Measurements from ENCODE around the gene ADAMTSL1.

Gene ADAMTSL1

DNA sequence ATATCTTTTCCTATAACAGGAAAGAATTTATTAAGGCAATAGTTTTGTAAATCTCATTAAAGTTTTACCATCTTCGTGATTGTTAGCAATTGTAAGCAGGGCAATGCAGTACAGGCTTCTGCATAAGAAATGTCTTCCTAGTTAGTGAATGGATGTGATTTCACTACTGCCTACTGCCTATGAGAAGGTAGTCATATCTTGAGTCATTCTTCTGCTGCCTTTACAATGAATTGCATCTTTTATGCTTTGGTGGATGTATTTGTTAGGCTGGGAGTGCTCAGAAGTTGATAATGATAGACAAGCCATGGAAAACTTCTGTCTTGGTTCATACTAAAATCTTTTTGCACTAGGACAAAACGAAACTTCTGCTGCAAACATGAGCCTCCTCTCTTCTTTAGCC is 128.0 kb downstream of the ADAMTSL1 start:
- Histone ChIP-seq H3K27ac (ENCODE audit: extremely low read depth, low read depth, low read length) (no peak overlapping the region), H3K4me3 (ENCODE audit: low read depth, low read length) (no peak overlapping the region), H3K36me3 (ENCODE audit: control insufficient read depth in 2 of 2, insufficient read depth in 1 of 2, low read length in 2 of 2) (no peaks in the 10 kb centered on the region), H3K9me3 (ENCODE audit: control insufficient read depth, insufficient read depth, low read depth, low read length) (no peaks in the 10 kb centered on the region), H3K4me1 (ENCODE audit: control insufficient read depth, insufficient read depth, low read length) (peaks cover 4% of the 10 kb centered on the region)
- POLR2A ChIA-PET, result no interaction called here
- TF ChIP-seq ZNF112 (tag by site-specific recombination; IDR thresholded peaks at IDR 0.05) (no peak), ZNF214 (tag by site-specific recombination; IDR thresholded peaks at IDR 0.05; ENCODE audit: borderline replicate concordance) (no peak), ZNF560 (tag by site-specific recombination; IDR thresholded peaks at IDR 0.05; ENCODE audit: borderline replicate concordance) (no peak), SCRT2 (tag by site-specific recombination; IDR thresholded peaks at IDR 0.05) (no peak)
- TF ChIP-seq, protein P1, sequence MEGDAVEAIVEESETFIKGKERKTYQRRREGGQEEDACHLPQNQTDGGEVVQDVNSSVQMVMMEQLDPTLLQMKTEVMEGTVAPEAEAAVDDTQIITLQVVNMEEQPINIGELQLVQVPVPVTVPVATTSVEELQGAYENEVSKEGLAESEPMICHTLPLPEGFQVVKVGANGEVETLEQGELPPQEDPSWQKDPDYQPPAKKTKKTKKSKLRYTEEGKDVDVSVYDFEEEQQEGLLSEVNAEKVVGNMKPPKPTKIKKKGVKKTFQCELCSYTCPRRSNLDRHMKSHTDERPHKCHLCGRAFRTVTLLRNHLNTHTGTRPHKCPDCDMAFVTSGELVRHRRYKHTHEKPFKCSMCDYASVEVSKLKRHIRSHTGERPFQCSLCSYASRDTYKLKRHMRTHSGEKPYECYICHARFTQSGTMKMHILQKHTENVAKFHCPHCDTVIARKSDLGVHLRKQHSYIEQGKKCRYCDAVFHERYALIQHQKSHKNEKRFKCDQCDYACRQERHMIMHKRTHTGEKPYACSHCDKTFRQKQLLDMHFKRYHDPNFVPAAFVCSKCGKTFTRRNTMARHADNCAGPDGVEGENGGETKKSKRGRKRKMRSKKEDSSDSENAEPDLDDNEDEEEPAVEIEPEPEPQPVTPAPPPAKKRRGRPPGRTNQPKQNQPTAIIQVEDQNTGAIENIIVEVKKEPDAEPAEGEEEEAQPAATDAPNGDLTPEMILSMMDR (tag by site-specific recombination; IDR thresholded peaks at IDR 0.05), result no peak
- TF ChIP-seq, protein P2, sequence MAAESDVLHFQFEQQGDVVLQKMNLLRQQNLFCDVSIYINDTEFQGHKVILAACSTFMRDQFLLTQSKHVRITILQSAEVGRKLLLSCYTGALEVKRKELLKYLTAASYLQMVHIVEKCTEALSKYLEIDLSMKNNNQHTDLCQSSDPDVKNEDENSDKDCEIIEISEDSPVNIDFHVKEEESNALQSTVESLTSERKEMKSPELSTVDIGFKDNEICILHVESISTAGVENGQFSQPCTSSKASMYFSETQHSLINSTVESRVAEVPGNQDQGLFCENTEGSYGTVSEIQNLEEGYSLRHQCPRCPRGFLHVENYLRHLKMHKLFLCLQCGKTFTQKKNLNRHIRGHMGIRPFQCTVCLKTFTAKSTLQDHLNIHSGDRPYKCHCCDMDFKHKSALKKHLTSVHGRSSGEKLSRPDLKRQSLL (tag by site-specific recombination; IDR thresholded peaks at IDR 0.05), result no peak
- CTCF ChIA-PET, result no interaction called here

DNA sequence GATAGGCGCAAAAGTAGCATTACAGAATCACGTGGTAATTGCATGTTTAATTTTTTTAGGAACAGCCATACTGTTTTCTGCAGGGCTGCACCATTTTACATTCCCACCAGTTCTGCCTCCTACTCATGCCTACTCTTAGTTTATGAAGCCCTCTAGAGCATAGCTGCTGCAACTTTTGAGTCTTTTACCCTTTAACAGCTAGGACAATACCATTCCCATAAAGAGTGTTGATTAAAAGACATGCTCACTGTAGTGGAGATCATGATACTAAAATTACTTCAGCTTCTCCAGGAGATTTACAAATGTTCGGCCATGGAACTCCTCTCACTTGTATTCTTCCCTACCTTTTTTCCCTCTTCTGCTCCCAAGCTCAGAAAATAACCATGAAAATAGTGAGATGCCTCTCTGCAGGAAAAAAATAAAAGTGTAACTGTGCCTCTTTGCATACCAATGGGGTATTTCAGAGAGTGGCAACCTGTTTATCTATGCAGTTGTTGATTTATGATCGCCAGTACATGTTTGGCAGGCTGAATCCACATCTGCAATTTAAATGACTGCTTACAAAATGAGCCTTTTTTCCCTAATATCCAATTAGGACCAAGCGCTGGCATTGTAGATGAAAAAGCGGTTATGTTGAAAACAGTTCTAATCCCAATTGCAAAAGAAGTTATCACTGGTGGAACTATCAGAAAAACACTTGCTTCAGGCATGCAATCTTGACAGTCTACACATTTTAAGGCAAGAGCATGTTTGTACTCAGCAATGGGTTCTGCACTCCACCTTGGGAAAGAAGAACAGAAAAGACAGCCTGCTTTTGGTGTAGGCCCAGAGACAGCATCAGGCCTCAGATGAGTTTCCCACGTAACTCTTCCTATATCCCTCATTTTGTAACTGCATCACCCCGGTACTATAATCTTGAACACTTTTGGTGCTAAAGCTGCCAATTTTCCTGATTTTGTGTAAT is 131.1 kb downstream of the ADAMTSL1 start:
- Histone ChIP-seq H3K27ac (ENCODE audit: extremely low read depth, low read depth, low read length) (no peak overlapping the region), H3K4me3 (ENCODE audit: low read depth, low read length) (no peak overlapping the region), H3K36me3 (ENCODE audit: control insufficient read depth in 2 of 2, insufficient read depth in 1 of 2, low read length in 2 of 2) (no peaks in the 10 kb centered on the region), H3K4me1 (ENCODE audit: control insufficient read depth, insufficient read depth, low read length) (peaks cover 5% of the 10 kb centered on the region), H3K9me3 (ENCODE audit: control insufficient read depth, insufficient read depth, low read depth, low read length) (no peaks in the 10 kb centered on the region)
- CTCF ChIA-PET, result interaction anchor here (0.6 to 1.2 kb wide), 2 partner anchors 12 to 133 kb away, joined by 3 read pairs; no protein-coding TSS in a partner anchor
- POLR2A ChIA-PET, result no interaction called here
- TF ChIP-seq ZNF76 (tag by site-specific recombination; IDR thresholded peaks at IDR 0.05; ENCODE audit: borderline replicate concordance, low read depth), result no peak
- TF ChIP-seq WT1 (tag by site-specific recombination; IDR thresholded peaks at IDR 0.05), result no peak
- no peak for TF ChIP-seq BCL11A (tag by site-specific recombination; IDR thresholded peaks at IDR 0.05; ENCODE audit: low read depth)
- TF ChIP-seq KLF16 (tag by site-specific recombination; IDR thresholded peaks at IDR 0.05), result no peak
- TF ChIP-seq, protein P3, sequence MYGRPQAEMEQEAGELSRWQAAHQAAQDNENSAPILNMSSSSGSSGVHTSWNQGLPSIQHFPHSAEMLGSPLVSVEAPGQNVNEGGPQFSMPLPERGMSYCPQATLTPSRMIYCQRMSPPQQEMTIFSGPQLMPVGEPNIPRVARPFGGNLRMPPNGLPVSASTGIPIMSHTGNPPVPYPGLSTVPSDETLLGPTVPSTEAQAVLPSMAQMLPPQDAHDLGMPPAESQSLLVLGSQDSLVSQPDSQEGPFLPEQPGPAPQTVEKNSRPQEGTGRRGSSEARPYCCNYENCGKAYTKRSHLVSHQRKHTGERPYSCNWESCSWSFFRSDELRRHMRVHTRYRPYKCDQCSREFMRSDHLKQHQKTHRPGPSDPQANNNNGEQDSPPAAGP (tag by site-specific recombination; IDR thresholded peaks at IDR 0.05), result no peak
- no peak for TF ChIP-seq HOXD13 (CRISPR knock-in tag; IDR thresholded peaks at IDR 0.05; ENCODE audit: borderline replicate concordance)
- no peak for TF ChIP-seq ZNF670 (tag by site-specific recombination; IDR thresholded peaks at IDR 0.05; ENCODE audit: low read depth)
- no peak for TF ChIP-seq ZNF324 (tag by site-specific recombination; IDR thresholded peaks at IDR 0.05)

DNA sequence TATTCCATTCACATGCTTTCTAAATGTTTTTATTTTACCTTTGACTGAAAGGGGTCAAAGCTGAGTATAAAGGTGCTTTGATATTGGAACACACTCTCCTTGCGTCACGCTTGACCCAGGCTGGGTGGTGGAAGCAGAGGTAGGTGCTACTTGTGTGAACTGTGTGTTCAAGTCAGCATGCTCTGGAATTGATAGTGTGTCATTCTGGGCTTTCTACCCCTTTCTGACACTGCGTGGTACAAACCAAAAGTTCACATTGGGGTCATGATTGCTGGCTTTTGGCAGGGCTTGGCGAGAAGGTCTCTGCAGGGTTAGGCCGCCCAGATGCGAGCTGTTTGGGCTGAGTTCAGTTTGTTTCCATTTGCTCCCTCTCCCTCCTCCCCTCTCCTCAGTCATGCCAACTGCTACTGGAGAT is 131.8 kb downstream of the ADAMTSL1 start:
- Histone ChIP-seq H3K9me3 (ENCODE audit: control insufficient read depth, insufficient read depth, low read depth, low read length) (no peaks in the 10 kb centered on the region), H3K4me3 (ENCODE audit: low read depth, low read length) (no peak overlapping the region), H3K27ac (ENCODE audit: extremely low read depth, low read depth, low read length) (no peak overlapping the region), H3K36me3 (ENCODE audit: control insufficient read depth in 2 of 2, insufficient read depth in 1 of 2, low read length in 2 of 2) (no peaks in the 10 kb centered on the region), H3K4me1 (ENCODE audit: control insufficient read depth, insufficient read depth, low read length) (peaks cover 5% of the 10 kb centered on the region)
- CTCF ChIA-PET, result no interaction called here
- POLR2A ChIA-PET, result no interaction called here
- TF ChIP-seq RBAK (tag by site-specific recombination; IDR thresholded peaks at IDR 0.05), result no peak
- TF ChIP-seq, protein P4, sequence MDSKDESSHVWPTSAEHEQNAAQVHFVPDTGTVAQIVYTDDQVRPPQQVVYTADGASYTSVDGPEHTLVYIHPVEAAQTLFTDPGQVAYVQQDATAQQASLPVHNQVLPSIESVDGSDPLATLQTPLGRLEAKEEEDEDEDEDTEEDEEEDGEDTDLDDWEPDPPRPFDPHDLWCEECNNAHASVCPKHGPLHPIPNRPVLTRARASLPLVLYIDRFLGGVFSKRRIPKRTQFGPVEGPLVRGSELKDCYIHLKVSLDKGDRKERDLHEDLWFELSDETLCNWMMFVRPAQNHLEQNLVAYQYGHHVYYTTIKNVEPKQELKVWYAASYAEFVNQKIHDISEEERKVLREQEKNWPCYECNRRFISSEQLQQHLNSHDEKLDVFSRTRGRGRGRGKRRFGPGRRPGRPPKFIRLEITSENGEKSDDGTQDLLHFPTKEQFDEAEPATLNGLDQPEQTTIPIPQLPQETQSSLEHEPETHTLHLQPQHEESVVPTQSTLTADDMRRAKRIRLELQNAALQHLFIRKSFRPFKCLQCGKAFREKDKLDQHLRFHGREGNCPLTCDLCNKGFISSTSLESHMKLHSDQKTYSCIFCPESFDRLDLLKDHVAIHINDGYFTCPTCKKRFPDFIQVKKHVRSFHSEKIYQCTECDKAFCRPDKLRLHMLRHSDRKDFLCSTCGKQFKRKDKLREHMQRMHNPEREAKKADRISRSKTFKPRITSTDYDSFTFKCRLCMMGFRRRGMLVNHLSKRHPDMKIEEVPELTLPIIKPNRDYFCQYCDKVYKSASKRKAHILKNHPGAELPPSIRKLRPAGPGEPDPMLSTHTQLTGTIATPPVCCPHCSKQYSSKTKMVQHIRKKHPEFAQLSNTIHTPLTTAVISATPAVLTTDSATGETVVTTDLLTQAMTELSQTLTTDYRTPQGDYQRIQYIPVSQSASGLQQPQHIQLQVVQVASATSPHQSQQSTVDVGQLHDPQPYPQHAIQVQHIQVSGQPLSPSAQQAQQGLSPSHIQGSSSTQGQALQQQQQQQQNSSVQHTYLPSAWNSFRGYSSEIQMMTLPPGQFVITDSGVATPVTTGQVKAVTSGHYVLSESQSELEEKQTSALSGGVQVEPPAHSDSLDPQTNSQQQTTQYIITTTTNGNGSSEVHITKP (tag by site-specific recombination; IDR thresholded peaks at IDR 0.05), result peak; percentile 34; the same call in 1 of the 2 replicates
